ENCODE measurements around the gene PPCDC.
"Not testable (repeated sequence)": the region's sequence is repeated elsewhere in the genome, so short reads cannot be mapped to it uniquely, and the experiment has no call there.

PPCDC gene

DNA sequence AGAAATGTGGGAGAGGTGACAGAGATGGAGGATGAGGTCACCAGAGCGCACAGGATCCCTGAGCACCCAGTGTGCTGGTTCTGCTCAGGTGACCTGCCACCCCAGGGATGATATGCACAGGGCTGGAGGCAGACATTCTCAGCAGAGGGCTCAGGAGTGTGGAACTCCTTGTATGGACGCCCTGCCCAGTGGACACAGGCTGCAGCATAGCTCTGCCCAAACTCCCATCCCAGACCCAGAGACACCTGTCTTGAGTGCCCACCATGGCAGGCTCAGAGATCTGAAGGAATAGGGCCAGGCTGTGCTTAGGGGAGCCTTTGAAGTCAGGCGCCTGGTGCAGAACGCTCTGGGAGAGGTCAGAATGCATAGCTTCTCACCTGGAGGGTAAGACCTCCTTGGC, 47.3 kb downstream of the PPCDC start:
- DNase-seq, result no peak

DNA sequence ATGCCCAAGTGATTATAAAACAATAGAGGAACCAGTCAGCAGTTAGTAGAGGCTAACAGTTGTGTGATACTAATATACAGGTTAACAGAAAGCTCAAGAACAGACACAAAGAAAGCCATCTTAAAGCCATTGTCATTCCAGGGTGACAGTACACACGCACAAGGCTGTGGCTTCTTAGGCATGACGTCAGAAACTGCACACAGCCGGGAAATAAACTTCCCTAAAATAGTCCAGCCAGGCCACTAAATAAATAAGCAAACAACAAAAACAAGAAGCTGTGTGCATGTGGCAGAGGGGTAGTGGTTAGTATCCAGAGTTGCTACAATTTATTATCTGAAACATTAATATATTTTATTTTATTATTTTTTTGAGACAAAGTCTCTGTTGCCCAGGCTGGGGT, 49.8 kb downstream of the PPCDC start:
- no peak for DNase-seq

- DNase-seq, result no peak
These were observed 52.9 kb downstream of the PPCDC start for GRCh38 chr15:75076277-75076676.

DNA sequence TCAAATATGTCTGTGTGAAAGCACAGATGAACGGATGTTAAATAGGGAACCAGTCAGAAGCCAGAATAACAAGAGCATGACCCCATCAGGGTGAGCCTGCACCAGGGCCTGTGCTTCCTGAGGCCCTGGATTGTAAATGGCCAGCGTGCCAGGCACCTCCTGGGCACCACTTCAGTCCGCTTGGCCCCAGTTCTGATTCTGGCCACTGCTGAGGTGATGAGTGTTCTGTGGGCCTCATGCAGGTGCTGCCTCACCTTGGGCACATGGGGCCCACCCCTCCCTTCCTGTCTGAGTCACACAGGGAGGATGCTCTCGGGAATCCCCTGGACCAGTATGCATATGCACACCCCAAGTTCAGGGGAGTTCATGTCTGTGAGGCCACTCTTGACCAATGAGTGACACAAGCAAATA, 54.2 kb downstream of the PPCDC start:
- DNase-seq, result not testable (repeated sequence)

DNA sequence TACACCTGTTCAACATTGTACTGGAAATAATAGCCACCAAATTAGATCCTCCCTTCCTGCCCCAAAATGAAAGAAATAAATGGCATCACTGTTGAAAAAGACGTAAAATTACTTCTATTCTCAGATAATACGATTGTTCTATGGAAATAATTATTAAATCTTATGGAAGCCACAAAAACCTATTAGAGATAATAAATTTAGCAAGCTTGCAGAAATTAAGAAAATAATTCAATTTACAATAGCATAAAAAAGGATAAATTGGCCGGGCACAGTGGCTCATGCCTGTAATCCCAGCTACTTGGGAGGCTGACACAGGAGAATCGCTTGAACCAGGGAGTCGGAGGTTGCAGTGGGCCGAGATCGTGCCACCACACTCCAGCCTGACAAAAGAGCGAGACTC, 57.8 kb downstream of the PPCDC start:
- no peak for DNase-seq

GRCh38 chr15:75082689-75083088, 59.3 kb downstream of the PPCDC start:
- no peak for DNase-seq

DNA sequence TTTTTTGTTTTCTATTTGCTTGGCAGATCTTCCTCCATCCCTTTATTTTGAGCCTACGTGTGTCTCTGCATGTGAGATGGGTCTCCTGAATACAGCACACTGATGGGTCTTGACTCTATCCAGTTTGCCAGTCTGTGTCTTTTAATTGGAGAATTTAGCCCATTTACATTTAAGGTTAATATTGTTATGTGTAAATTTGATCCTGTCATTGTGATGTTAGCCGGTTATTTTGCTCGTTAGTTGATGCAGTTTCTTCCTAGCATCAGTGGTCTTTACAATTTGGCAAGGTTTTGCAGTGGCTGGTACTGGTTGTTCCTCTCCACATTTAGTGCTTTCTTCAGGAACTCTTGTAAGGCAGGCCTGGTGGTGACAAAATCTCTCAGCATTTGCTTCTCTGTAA, 62.3 kb downstream of the PPCDC start:
- not testable (repeated sequence) for DNase-seq

DNA sequence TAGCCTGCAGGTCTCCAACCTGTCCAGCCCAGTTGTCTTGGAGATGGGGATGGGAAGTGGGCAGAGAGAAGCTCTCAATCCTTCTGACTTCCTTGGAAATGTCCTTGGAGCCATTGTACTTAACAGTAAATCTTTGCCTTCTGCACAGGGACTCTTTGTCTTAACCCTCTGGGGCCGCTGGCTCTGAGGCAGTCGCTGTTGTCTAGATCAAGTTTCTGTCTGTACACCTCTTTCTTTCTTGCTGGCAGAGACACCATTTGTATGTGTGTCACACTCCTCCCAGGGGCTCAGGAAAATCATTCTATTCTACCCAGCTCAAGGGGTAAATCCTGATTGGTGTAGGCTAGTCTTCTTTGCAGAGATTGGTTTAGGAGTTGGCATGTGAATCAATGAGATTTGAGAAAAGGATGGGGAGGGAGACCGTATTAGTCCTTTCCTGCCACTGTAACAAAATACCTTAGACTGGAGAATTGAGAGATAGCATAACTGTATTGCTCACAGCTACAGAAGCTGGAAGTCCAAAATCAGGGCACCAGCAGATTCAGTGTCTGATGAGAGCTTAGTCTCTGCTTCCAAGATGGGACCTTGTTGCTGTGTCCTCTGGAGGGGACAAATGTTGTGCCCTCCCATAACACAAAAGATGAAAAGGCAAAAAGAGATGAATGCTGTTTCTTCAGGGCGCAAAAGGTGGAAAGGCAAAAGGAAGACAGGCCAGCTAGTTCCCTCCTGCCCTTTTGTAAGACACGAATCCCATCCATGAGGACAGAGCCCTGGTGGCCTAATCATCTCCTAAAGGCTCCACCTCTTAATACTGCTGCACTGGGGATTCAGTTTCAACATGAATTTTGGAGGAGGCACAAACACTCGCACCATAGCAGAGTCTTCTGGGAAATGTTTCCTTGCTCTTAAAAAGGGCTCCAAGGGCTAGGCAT, 66.3 kb downstream of the PPCDC start:
- no peak for DNase-seq

- DNase-seq, result no peak
These were observed 67.0 kb downstream of the PPCDC start for GRCh38 chr15:75090388-75090734.

DNA sequence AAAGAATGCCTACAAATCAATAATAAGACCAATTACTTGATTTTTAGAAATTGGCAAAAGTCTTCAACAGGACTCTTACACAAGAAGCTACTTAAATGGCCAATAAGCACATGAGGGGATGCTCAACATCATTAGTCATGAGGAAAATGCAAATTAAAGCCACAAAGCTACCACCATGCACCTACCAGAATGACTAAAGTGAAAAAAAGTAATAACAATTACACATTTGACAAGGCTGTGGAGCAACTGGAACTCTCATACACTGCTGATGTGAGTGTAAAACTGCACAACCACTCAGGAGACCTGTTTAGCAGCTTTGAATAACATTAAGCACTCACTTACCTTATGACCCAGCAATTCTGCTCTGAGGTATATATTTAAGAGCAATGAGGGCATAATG, 68.4 kb downstream of the PPCDC start:
- peak; percentile 21 for DNase-seq

DNA sequence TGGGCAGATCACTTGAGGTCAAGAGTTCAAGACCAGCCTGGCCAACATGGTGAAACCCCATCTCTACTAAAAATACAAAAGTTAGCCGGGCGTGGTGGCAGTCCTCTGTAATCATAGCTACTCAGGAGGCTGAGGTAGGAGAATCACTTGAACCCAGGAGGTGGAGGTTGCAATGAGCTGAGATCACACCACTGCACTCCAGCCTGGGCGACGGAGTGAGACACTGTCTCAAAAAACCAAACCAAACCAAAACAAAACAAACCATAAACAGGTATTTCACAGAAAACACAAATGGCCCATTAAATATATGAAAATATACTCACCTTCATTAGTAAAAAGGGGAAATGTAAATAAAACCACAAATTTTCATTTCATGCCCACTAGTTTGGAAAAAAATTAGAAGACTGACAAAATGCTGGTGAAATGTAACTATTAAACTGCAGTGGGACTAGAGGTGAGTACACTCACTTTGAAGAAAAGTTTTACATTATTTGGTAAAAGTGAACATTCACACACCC, 71.6 kb downstream of the PPCDC start:
- DNase-seq, result not testable (repeated sequence)

GRCh38 chr15:75095594-75095993, 72.2 kb downstream of the PPCDC start:
- no peak for DNase-seq

- no peak for DNase-seq
These were observed 74.5 kb downstream of the PPCDC start for GRCh38 chr15:75097939-75098338.

- no peak for DNase-seq
These were observed 75.0 kb downstream of the PPCDC start for GRCh38 chr15:75098404-75098803.

All from DMS53 (cell line).